ENCODE results near the gene UBL4A.

GRCh38 chrX:154471839-154472684 is 14.4 kb downstream of the UBL4A start:
- TF ChIP-seq CTCF (CRISPR knock-in tag; IDR thresholded peaks at IDR 0.05) (no peak), JUND (CRISPR knock-in tag; IDR thresholded peaks at IDR 0.05) (no peak), E2F1 (CRISPR knock-in tag; IDR thresholded peaks at IDR 0.05) (no peak), ATF3 (CRISPR knock-in tag; IDR thresholded peaks at IDR 0.05) (no peak), KAT7 (CRISPR knock-in tag; IDR thresholded peaks at IDR 0.05; ENCODE audit: borderline replicate concordance) (no peak)
